8988T (cell line): ENCODE measurements around the gene PMP22.
"Not testable (repeated sequence)": the region's sequence is repeated elsewhere in the genome, so short reads cannot be mapped to it uniquely, and the experiment has no call there.

Experiments used
- DNase-seq: peaks from one replicate; pipeline ENCODE4 v3.0.0; 2011

The PMP22 gene

GRCh38 chr17:15200574-15200973 lies 64.6 kb downstream of the PMP22 start:
- DNase-seq, result not testable (repeated sequence)

GRCh38 chr17:15197229-15197628 lies 67.9 kb downstream of the PMP22 start:
- DNase-seq, result no peak

GRCh38 chr17:15194859-15195277 lies 70.3 kb downstream of the PMP22 start:
- DNase-seq, result no peak

- DNase-seq, result no peak
Observed at GRCh38 chr17:15185625-15185991, 79.5 kb downstream of the PMP22 start.

GRCh38 chr17:15184872-15185624 lies 80.1 kb downstream of the PMP22 start:
- DNase-seq, result no peak

- no peak for DNase-seq
Observed at GRCh38 chr17:15181816-15182215, 83.3 kb downstream of the PMP22 start.

- no peak for DNase-seq
Observed at GRCh38 chr17:15181333-15181732, 83.8 kb downstream of the PMP22 start.

GRCh38 chr17:15180121-15180561 lies 85.0 kb downstream of the PMP22 start:
- DNase-seq, result no peak
